GM12873 (cell line): ENCODE data around the gene NUP43.

Source experiments
- CTCF ChIP-seq: IDR thresholded peaks from 2 replicates; pipeline ENCODE4 v1.5.1; 2012; ENCODE audit warnings: low read depth, mild to moderate bottlenecking, moderate library complexity, low read length, control low read depth; ENCODE audit not compliant: insufficient read depth; ENCODE audit errors: missing control alignments

Gene NUP43

DNA sequence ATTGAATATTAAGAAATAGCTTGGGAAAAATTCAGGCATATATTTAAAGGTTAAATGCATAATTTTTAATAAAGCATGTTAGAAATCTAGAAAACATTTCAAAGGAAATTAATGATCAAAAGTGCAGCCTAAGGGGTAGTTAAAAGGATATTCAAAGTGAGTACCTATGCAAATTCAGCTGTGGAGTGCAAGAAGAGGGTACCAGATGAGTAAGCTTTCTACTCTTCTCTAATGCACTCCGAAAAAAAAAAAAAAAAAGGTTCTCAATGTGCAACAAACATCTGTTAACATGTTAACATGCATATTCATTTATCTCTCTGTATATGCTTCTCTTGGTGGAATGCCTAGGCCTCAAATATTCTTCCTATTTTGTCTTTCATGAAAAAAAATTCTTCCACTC, 65.8 kb downstream of the NUP43 start:
- TF ChIP-seq CTCF = no peak
